SK-N-SH (cell line): ENCODE results near the gene SPACDR. TPM values are rescaled to one million over a fixed set of nuclear protein-coding genes. Genes with fewer than 3 reads are reported as not detected.

Experiments
- CTCF ChIA-PET: fragments of 300-600, 350-600 bp; formaldehyde crosslinking; extraction: SDS; loops from one replicate; lab custom pipeline; 2021; lab: Yijun Ruan, JAX
- POLR2A ChIA-PET: fragments of 350-600 bp; sonication (Branson Sonifier 250); formaldehyde crosslinking; extraction: SDS; loops from one replicate; lab custom pipeline; 2020; ENCODE audit warnings: antibody characterized with exemption, inconsistent platforms; lab: Yijun Ruan, JAX
- DNase-seq: peaks from one replicate; pipeline ENCODE4 v3.0.0; 2012
- H2AFZ ChIP-seq: fragments of 200-600 bp; sonication (generic); 2 replicates; pipeline ENCODE4 v1.8.1; 2016; ENCODE audit warnings: antibody characterized with exemption, mild to moderate bottlenecking, low read depth
- H3F3A ChIP-seq: fragments of 200-600 bp; sonication (generic); replicated peaks from 2 replicates; pipeline ENCODE3; 2016; ENCODE audit warnings: antibody characterized with exemption, mild to moderate bottlenecking; ENCODE audit not compliant: insufficient read depth
- H3K27ac ChIP-seq, 2 experiments: fragments of 200-500 bp in 1 of 2; fragments of 200-600 bp in 1 of 2; sonication (Bioruptor generic) in 1 of 2; sonication (generic), shearing (Covaris generic) in 1 of 2; 2 replicates each; pipeline versions ENCODE4 v1.5.1 to v1.6.1; 2014 to 2016; ENCODE audit warnings: low read depth in 2 of 2, inconsistent platforms in 1 of 2, low read length in 1 of 2, mild to moderate bottlenecking in 1 of 2, mixed read lengths in 1 of 2
- H3K27me3 ChIP-seq: fragments of 200-600 bp; sonication (generic), shearing (Covaris generic); 2 replicates; pipeline ENCODE4 v1.6.1; 2016; ENCODE audit warnings: mixed run types; ENCODE audit not compliant: insufficient read depth
- H3K36me3 ChIP-seq, 2 experiments: fragments of 200-500 bp in 1 of 2; fragments of 200-600 bp in 1 of 2; sonication (Bioruptor generic) in 1 of 2; sonication (generic) in 1 of 2; replicated peaks in 1 of 2; 2 replicates each; pipeline versions ENCODE3 to v1.5.1; 2014 to 2016; ENCODE audit warnings: low read length in 1 of 2, mild to moderate bottlenecking in 1 of 2; ENCODE audit not compliant: insufficient read depth in 2 of 2, control insufficient read depth in 1 of 2
- H3K4me1 ChIP-seq, 2 experiments: fragments of 200-500 bp in 1 of 2; fragments of 200-600 bp in 1 of 2; sonication (Bioruptor generic) in 1 of 2; sonication (generic), shearing (Covaris generic) in 1 of 2; 2 replicates each; pipeline versions ENCODE4 v1.5.1 to v1.6.1; 2014 to 2016; ENCODE audit warnings: low read depth in 1 of 2, low read length in 1 of 2, mixed run types in 1 of 2; ENCODE audit not compliant: insufficient read depth in 2 of 2, control insufficient read depth in 1 of 2
- H3K4me2 ChIP-seq: fragments of 200-600 bp; sonication (generic), shearing (Covaris generic); 2 replicates; pipeline ENCODE4 v1.6.1; 2017; ENCODE audit warnings: mixed run types
- H3K4me3 ChIP-seq, 2 experiments: fragments of 200-500 bp in 1 of 2; fragments of 200-600 bp in 1 of 2; sonication (Bioruptor generic) in 1 of 2; sonication (generic), shearing (Covaris generic) in 1 of 2; 2 replicates each; pipeline versions ENCODE4 v1.5.1 to v1.8.1; 2014 to 2016; ENCODE audit warnings: low read depth in 2 of 2, inconsistent platforms in 1 of 2, low read length in 1 of 2, mild to moderate bottlenecking in 1 of 2, mixed read lengths in 1 of 2, moderate library complexity in 1 of 2
- H3K79me2 ChIP-seq: fragments of 200-600 bp; sonication (generic); 2 replicates; pipeline ENCODE4 v1.8.1; 2017; ENCODE audit warnings: mild to moderate bottlenecking; ENCODE audit not compliant: insufficient read depth
- H3K9ac ChIP-seq: fragments of 200-600 bp; sonication (generic); 2 replicates; pipeline ENCODE4 v1.6.1; 2017; ENCODE audit warnings: mixed run types
- H3K9me2 ChIP-seq: fragments of 200-600 bp; sonication (generic); 2 replicates; pipeline ENCODE4 v1.6.1; 2017; ENCODE audit warnings: mixed run types
- H3K9me3 ChIP-seq: fragments of 200-600 bp; sonication (generic); 2 replicates; pipeline ENCODE4 v1.6.1; 2017; ENCODE audit warnings: mixed run types, mild to moderate bottlenecking, moderate library complexity
- H4K20me1 ChIP-seq: fragments of 200-600 bp; sonication (generic); 2 replicates; pipeline ENCODE4 v1.6.1; 2017; ENCODE audit warnings: mild to moderate bottlenecking, mixed run types; ENCODE audit not compliant: insufficient read depth
- EZH2phosphoT487 ChIP-seq: fragments of 200-600 bp; sonication (generic); IDR thresholded peaks from 2 replicates; pipeline ENCODE4 v1.6.1; 2017; ENCODE audit warnings: low read depth, mixed run types, mild to moderate bottlenecking, antibody characterized with exemption, moderate library complexity, borderline replicate concordance
- FOXJ3 ChIP-seq: sonication (generic); formaldehyde crosslinking; IDR thresholded peaks from 2 replicates; pipeline ENCODE4 v1.5.1; 2020; ENCODE audit warnings: mild to moderate bottlenecking, missing genetic modification reagents
- GABPA ChIP-seq: IDR thresholded peaks from 2 replicates; pipeline ENCODE4 v1.4.0; 2012; ENCODE audit warnings: low read depth, mild to moderate bottlenecking
- MEF2A ChIP-seq: IDR thresholded peaks from 2 replicates; pipeline ENCODE4 v1.4.0; 2012; ENCODE audit warnings: low read depth, borderline replicate concordance
- NRF1 ChIP-seq: IDR thresholded peaks from 2 replicates; pipeline ENCODE4 v1.6.1; 2012; ENCODE audit warnings: low read depth, mild to moderate bottlenecking, low read length
- RCOR1 ChIP-seq: fragments of 150-350 bp; IDR thresholded peaks from 2 replicates; pipeline ENCODE4 v1.6.1; 2017; ENCODE audit warnings: antibody characterized with exemption, low read length
- RXRA ChIP-seq: IDR thresholded peaks from 2 replicates; pipeline ENCODE4 v1.4.0; 2012; ENCODE audit warnings: low read depth, mild to moderate bottlenecking, borderline replicate concordance
- TEAD4 ChIP-seq: IDR thresholded peaks from 2 replicates; pipeline ENCODE4 v1.4.0; 2012; ENCODE audit warnings: mild to moderate bottlenecking, borderline replicate concordance; ENCODE audit not compliant: insufficient read depth
- WGBS: methylation state at CpG from one replicate; pipeline ENCODE4 v1.1.6; 2017; ENCODE audit warnings: low lambda C conversion rate; 5-methylcytosine and 5-hydroxymethylcytosine counted together
- polyA plus RNA-seq, 3 experiments: library from polyadenylated mRNA; depleted of rRNA; stranded (reverse); fragments of >200 nt; gene quantifications; 2 replicates each; pipeline ENCODE4 v1.2.3, GENCODE V29; 2012
- TF ChIP-seq, protein P1 (sequence below): IDR thresholded peaks from 2 replicates; pipeline ENCODE4 v1.4.0; 2012; ENCODE audit warnings: low read depth, borderline replicate concordance
- TF ChIP-seq, protein P2 (sequence below): IDR thresholded peaks from 2 replicates; pipeline ENCODE4; 2012
- TF ChIP-seq, protein P3 (sequence below): IDR thresholded peaks from 2 replicates; pipeline ENCODE4 v1.4.0; 2012; ENCODE audit warnings: low read depth, borderline replicate concordance

SPACDR gene
- polyA plus RNA-seq, 1 of the 3 experiments (the other 2 are of a cell fraction), result 1.5 TPM

DNA sequence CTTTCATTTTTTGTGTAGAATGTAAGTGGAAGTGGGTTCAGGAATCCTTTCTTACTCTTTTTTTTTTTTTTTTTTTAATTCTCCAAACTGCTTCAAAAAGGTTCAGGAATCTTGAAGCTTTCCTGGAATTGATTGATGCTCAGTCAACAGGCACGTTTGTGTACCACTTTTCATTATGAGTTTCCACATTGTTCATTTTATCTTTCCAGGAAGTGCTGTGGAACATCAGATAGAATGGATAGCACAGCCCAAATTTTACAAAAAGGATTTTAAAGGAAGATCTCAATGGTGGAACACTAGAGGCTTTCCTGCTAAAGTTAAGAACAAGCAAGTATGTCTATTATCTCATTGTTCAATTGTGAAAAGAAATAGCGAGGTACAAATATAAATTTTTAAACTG lies 25.9 kb downstream of the SPACDR start:
- H3K9me3 ChIP-seq, result no peaks in the 10 kb centered on the region
- no peak overlapping the region for H3K4me2 ChIP-seq
- no peaks in the 10 kb centered on the region for H3K9me2 ChIP-seq
- H2AFZ ChIP-seq, result no peak overlapping the region
- DNase-seq, result no peak
- no peak overlapping the region for H3K4me3 ChIP-seq
- H3K36me3 ChIP-seq, result peaks cover 20 to 22% of the 10 kb centered on the region in 2 experiments
- POLR2A ChIA-PET, result interaction anchor here (1.6 kb wide), 1 partner anchor 10 kb away, joined by 7 read pairs; the partner anchor contains the start of gene ZCWPW1
- CTCF ChIA-PET, result interaction anchor here (0.7 to 3.1 kb wide), 7 partner anchors 12 to 310 kb away, joined by 3 to 30 read pairs (median 4); no protein-coding TSS in a partner anchor
- H3F3A ChIP-seq, result peaks cover 42% of the 10 kb centered on the region
- TF ChIP-seq TEAD4, result no peak
- TF ChIP-seq NRF1, result no peak
- TF ChIP-seq, protein P1, sequence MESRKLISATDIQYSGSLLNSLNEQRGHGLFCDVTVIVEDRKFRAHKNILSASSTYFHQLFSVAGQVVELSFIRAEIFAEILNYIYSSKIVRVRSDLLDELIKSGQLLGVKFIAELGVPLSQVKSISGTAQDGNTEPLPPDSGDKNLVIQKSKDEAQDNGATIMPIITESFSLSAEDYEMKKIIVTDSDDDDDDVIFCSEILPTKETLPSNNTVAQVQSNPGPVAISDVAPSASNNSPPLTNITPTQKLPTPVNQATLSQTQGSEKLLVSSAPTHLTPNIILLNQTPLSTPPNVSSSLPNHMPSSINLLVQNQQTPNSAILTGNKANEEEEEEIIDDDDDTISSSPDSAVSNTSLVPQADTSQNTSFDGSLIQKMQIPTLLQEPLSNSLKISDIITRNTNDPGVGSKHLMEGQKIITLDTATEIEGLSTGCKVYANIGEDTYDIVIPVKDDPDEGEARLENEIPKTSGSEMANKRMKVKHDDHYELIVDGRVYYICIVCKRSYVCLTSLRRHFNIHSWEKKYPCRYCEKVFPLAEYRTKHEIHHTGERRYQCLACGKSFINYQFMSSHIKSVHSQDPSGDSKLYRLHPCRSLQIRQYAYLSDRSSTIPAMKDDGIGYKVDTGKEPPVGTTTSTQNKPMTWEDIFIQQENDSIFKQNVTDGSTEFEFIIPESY, result no peak
- TF ChIP-seq, protein P2, sequence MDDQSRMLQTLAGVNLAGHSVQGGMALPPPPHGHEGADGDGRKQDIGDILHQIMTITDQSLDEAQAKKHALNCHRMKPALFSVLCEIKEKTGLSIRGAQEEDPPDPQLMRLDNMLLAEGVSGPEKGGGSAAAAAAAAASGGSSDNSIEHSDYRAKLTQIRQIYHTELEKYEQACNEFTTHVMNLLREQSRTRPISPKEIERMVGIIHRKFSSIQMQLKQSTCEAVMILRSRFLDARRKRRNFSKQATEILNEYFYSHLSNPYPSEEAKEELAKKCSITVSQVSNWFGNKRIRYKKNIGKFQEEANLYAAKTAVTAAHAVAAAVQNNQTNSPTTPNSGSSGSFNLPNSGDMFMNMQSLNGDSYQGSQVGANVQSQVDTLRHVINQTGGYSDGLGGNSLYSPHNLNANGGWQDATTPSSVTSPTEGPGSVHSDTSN, result no peak
- no peak for TF ChIP-seq GABPA
- TF ChIP-seq MEF2A, result no peak
- TF ChIP-seq RCOR1, result no peak
- no peak for TF ChIP-seq FOXJ3 (CRISPR knock-in tag)
- TF ChIP-seq, protein P3, sequence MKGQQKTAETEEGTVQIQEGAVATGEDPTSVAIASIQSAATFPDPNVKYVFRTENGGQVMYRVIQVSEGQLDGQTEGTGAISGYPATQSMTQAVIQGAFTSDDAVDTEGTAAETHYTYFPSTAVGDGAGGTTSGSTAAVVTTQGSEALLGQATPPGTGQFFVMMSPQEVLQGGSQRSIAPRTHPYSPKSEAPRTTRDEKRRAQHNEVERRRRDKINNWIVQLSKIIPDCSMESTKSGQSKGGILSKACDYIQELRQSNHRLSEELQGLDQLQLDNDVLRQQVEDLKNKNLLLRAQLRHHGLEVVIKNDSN, result no peak
- no peak for TF ChIP-seq RXRA
- no peak for TF ChIP-seq EZH2phosphoT487
- TF ChIP-seq, all 33 proteins: peak for 0
- Histone ChIP-seq H3K79me2 (peaks cover 27% of the 10 kb centered on the region), H3K27me3 (no peaks in the 10 kb centered on the region), H3K27ac (no peak overlapping the region), H3K9ac (no peak overlapping the region), H4K20me1 (no peaks in the 10 kb centered on the region), H3K4me1 (peaks cover 6 to 21% of the 10 kb centered on the region in 2 experiments; a peak in 3 of 4 replicates)
- 67% methylated on average over 2 of the region's 2 CpGs for WGBS
